Mucosa of rectum (tissue), 2 donors: Measurements from ENCODE around the gene CCNG2.

Source experiments
- H3K27ac ChIP-seq, 2 donors: one replicate each; pipeline ENCODE4 v1.7.0; 2013; ENCODE audit warnings: inconsistent platforms in 2 of 2, low read depth in 2 of 2, low read length in 2 of 2
- H3K27me3 ChIP-seq, 2 donors: one replicate each; pipeline ENCODE4 v1.7.0; 2013; ENCODE audit warnings: low read length in 2 of 2; ENCODE audit not compliant: control insufficient read depth in 2 of 2, insufficient read depth in 2 of 2
- H3K36me3 ChIP-seq, 2 donors: one replicate each; pipeline ENCODE4 v1.7.0; 2013; ENCODE audit warnings: low read length in 2 of 2; ENCODE audit not compliant: control insufficient read depth in 2 of 2, insufficient read depth in 2 of 2
- H3K4me1 ChIP-seq, 2 donors: one replicate each; pipeline ENCODE4 v1.7.0; 2013; ENCODE audit warnings: low read length in 2 of 2, mild to moderate bottlenecking in 1 of 2; ENCODE audit not compliant: control insufficient read depth in 2 of 2, insufficient read depth in 2 of 2
- H3K4me3 ChIP-seq, 2 donors: one replicate each; pipeline ENCODE4 v1.7.0; 2013; ENCODE audit warnings: low read length in 2 of 2
- H3K9ac ChIP-seq, 2 donors: one replicate each; pipeline ENCODE4 v1.7.0; 2013; ENCODE audit warnings: low read length in 2 of 2, low read depth in 1 of 2, mild to moderate bottlenecking in 1 of 2
- H3K9me3 ChIP-seq, 2 donors: one replicate each; pipeline ENCODE4 v1.7.0; 2013; ENCODE audit warnings: low read length in 2 of 2; ENCODE audit not compliant: control insufficient read depth in 2 of 2
- donor health status: healthy.
- donor health status: Normal muscosa, but diverticular disease.

Gene CCNG2

DNA sequence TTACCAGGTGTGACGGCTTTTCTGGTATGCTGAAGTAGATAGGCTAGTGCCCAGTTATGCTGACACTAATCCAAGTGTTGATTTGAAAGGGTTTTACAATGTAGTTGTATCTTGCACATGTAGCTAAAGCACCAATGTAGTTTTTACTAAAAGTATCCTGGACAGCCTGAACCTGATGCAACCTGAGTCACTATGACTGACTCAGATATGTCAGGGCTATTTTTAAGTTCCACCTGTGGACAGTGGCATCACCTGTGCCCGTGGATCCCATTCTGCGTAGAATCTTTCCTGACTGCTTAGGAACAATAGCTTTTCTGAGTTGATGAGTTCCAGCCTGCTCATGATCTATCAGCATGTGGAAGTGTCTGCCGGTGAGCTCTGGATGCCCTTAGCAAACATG is 58.1 kb downstream of the CCNG2 start:
- Histone ChIP-seq H3K9me3 (no peaks in the 10 kb centered on the region), H3K4me1 (no peaks in the 10 kb centered on the region), H3K9ac (no peak overlapping the region)

DNA sequence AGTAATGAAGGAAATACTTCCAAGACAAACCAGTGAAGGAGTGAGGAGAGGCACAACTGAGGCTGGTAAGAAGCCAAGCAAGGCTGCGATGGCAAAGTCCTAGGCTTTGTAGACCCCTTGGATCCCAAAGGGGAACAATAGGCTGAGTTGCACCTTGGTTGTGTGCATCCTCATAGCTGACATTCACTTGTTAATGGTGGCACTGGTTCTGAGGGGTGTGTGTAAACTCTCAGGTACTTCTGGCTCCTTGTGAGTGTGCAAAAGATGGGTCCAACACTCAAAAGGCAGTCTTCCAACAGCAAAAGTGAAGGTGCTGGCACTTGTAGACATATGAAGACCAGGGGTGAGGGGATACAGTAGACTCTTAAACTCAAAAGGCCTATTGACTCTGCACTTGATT is 60.5 kb downstream of the CCNG2 start:
- no peak overlapping the region for H3K4me3 ChIP-seq
- no peaks in the 10 kb centered on the region for H3K4me1 ChIP-seq
- no peak overlapping the region for H3K9ac ChIP-seq
- no peaks in the 10 kb centered on the region for H3K27me3 ChIP-seq
- no peaks in the 10 kb centered on the region for H3K36me3 ChIP-seq
- no peaks in the 10 kb centered on the region for H3K9me3 ChIP-seq
- no peak overlapping the region for H3K27ac ChIP-seq

More for the DNA sequence above, 58.1 kb downstream of the CCNG2 start:
- Histone ChIP-seq H3K4me3 (no peak overlapping the region), H3K27ac (no peak overlapping the region), H3K36me3 (no peaks in the 10 kb centered on the region), H3K27me3 (no peaks in the 10 kb centered on the region)

DNA sequence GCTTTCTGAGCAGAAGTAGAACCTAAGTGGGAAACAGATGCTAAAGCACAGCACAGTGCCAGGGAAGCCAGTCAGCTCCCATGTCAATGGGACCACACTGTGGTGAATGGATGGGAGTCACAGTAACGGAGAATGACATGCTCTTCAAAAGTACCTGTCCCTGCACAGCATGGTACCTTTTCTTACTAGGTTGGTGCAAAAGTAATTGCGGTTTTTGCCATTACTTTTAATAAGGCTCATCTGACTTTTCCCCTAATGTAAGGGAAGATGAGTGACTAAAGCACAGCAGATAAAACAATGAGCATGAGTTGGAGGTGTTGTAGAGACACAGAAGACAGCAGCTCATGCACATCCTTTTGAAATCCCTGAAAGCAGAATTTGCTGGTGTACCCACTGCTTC is 62.3 kb downstream of the CCNG2 start:
- H3K9ac ChIP-seq = no peak overlapping the region
- H3K36me3 ChIP-seq = no peaks in the 10 kb centered on the region
- H3K27ac ChIP-seq = no peak overlapping the region
- H3K4me1 ChIP-seq = no peaks in the 10 kb centered on the region
- H3K4me3 ChIP-seq = no peak overlapping the region
- no peaks in the 10 kb centered on the region for H3K27me3 ChIP-seq
- no peaks in the 10 kb centered on the region for H3K9me3 ChIP-seq
